MCF 10A (cell line): ENCODE results near the gene HTRA3. TPM values are rescaled to one million over a fixed set of nuclear protein-coding genes. Genes with fewer than 3 reads are reported as not detected.

Source experiments
- BruUV-seq: library from RNA; stranded (reverse); fragments of 400-500 nt; replicated peaks from 2 replicates; lab custom pipeline; 2021; lab: Mats Ljungman, UMichigan
- CTCF ChIA-PET: fragments of 300-600 bp; sonication (Branson Sonifier 250); formaldehyde crosslinking; extraction: SDS; loops from one replicate; lab custom pipeline; 2021; ENCODE audit warnings: antibody characterized with exemption, inconsistent platforms; lab: Yijun Ruan, JAX
- POLR2A ChIA-PET: fragments of 300-600, 350-650 bp; sonication (Branson Sonifier 250); formaldehyde crosslinking; extraction: SDS; loops from one replicate; lab custom pipeline; 2020; ENCODE audit warnings: antibody characterized with exemption, inconsistent platforms; lab: Yijun Ruan, JAX
- DNase-seq: peaks from one replicate; pipeline ENCODE4 v3.0.0-alpha.2; 2018; ENCODE audit not compliant: unreplicated experiment
- H3K27ac Mint-ChIP-seq: one replicate; pipeline ENCODE4 v1.8.0; 2022; ENCODE audit warnings: mild to moderate bottlenecking, low read depth, mixed read lengths; ENCODE audit not compliant: unreplicated experiment
- H3K27me3 Mint-ChIP-seq: one replicate; pipeline ENCODE4 v1.8.0; 2022; ENCODE audit warnings: mixed read lengths; ENCODE audit not compliant: insufficient read depth, unreplicated experiment
- H3K36me3 Mint-ChIP-seq: one replicate; pipeline ENCODE4 v1.8.0; 2022; ENCODE audit warnings: mild to moderate bottlenecking, moderate library complexity, mixed read lengths; ENCODE audit not compliant: insufficient read depth, unreplicated experiment
- H3K4me1 Mint-ChIP-seq: one replicate; pipeline ENCODE4 v1.8.0; 2022; ENCODE audit warnings: mixed read lengths; ENCODE audit not compliant: insufficient read depth, unreplicated experiment
- H3K4me3 Mint-ChIP-seq: one replicate; pipeline ENCODE4 v1.8.0; 2022; ENCODE audit warnings: mild to moderate bottlenecking, moderate library complexity, mixed read lengths; ENCODE audit not compliant: unreplicated experiment
- H3K9me3 Mint-ChIP-seq: one replicate; pipeline ENCODE4 v1.8.0; 2022; ENCODE audit warnings: mixed read lengths; ENCODE audit not compliant: unreplicated experiment
- intact Hi-C: fragments of 100-400 bp; cut with micrococcal nuclease; formaldehyde crosslinking; loops from 2 replicates; pipeline ENCODE4 v1.14.1; 2022
- total RNA-seq: library from RNA; stranded (reverse); gene quantifications from 2 replicates; pipeline ENCODE4 v1.2.3, GENCODE V29; 2022
- TF ChIP-seq, protein P1 (sequence below): fragments of 200-600 bp; IDR thresholded peaks from one replicate; pipeline ENCODE4 v1.8.0; 2022; ENCODE audit warnings: antibody characterized with exemption, mild to moderate bottlenecking; ENCODE audit not compliant: unreplicated experiment

Gene HTRA3
- total RNA-seq, 1 experiment from 2014 or later = not detected

- Mint-ChIP-seq H3K27ac (no peak overlapping the region), H3K9me3 (no peaks in the 10 kb centered on the region), H3K4me1 (no peaks in the 10 kb centered on the region), H3K4me3 (no peak overlapping the region), H3K36me3 (peaks cover 9% of the 10 kb centered on the region), H3K27me3 (no peaks in the 10 kb centered on the region)
- intact Hi-C loops = no loop called here
- no TSS peak for BruUV-seq
- ChIA-PET CTCF (interaction anchor here (0.8 to 1.3 kb wide), 3 partner anchors 18 to 167 kb away, joined by 3 read pairs; no protein-coding TSS in a partner anchor), POLR2A (no interaction called here)
- DNase-seq = no peak
- TF ChIP-seq, protein P1, sequence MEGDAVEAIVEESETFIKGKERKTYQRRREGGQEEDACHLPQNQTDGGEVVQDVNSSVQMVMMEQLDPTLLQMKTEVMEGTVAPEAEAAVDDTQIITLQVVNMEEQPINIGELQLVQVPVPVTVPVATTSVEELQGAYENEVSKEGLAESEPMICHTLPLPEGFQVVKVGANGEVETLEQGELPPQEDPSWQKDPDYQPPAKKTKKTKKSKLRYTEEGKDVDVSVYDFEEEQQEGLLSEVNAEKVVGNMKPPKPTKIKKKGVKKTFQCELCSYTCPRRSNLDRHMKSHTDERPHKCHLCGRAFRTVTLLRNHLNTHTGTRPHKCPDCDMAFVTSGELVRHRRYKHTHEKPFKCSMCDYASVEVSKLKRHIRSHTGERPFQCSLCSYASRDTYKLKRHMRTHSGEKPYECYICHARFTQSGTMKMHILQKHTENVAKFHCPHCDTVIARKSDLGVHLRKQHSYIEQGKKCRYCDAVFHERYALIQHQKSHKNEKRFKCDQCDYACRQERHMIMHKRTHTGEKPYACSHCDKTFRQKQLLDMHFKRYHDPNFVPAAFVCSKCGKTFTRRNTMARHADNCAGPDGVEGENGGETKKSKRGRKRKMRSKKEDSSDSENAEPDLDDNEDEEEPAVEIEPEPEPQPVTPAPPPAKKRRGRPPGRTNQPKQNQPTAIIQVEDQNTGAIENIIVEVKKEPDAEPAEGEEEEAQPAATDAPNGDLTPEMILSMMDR = no peak
Observed at GRCh38 chr4:8235686-8236085, 33.9 kb upstream of the HTRA3 start.

DNA sequence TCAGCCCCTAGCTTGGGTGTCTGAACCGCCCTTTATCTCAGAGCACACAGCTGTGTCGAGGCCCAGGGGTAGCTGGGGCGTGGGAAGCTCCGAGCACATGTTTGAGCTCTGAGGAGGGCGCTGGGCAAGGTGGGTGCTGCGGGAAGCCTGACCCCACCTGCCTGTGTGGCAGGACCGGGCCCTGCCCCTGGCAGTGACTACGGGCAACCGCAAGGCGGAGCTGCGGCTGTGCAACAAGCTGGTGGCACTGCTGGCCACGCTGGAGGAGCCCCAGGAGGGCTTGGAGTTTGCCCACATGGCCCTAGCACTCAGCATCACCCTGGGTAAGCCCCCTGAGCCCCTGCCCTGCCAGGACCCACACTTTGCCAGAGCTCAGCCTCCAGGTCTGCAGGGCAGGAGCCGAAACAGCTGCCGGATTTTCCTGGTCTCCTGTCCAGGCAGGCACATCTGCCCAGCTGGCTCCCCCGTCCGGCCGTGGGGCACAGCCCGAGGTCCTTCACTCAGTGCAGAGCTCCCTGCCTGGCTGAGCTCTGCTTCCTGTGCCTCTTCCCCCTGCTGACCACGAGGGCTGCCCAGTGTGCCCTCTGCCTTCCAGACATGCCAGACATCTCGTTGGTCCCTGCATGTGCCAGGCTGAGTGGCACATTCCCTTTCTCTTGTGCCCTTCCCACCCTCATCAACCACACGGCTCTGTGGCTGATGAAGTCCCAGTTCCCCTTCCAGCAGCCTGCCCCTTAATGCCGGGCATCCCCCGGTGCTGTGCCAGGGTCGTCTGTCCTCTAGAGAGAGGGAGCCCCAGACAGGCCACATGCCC lies 33.2 kb upstream of the HTRA3 start:
- no peaks in the 10 kb centered on the region for H3K4me1 Mint-ChIP-seq
- POLR2A ChIA-PET = no interaction called here

GRCh38 chr4:8236920-8237195 lies 32.7 kb upstream of the HTRA3 start:
- no peak for DNase-seq
- BruUV-seq = no TSS peak
- Mint-ChIP-seq H3K27ac (no peak overlapping the region), H3K4me1 (no peaks in the 10 kb centered on the region), H3K4me3 (no peak overlapping the region), H3K9me3 (no peaks in the 10 kb centered on the region), H3K27me3 (no peaks in the 10 kb centered on the region), H3K36me3 (peaks cover 9% of the 10 kb centered on the region)
- ChIA-PET CTCF (interaction anchor here (1.3 kb wide), 1 partner anchor 166 kb away, joined by 7 read pairs; no protein-coding TSS in a partner anchor), POLR2A (no interaction called here)
- intact Hi-C loops = no loop called here
- TF ChIP-seq, protein P1 = no peak

More for the DNA sequence above, 33.2 kb upstream of the HTRA3 start:
- intact Hi-C loops = no loop called here
- no peak overlapping the region for H3K4me3 Mint-ChIP-seq
- H3K9me3 Mint-ChIP-seq = no peaks in the 10 kb centered on the region
- H3K27ac Mint-ChIP-seq = no peak overlapping the region
- H3K36me3 Mint-ChIP-seq = peaks cover 9% of the 10 kb centered on the region
- CTCF ChIA-PET = interaction anchor here (0.5 to 0.9 kb wide), 3 partner anchors 19 to 56 kb away, joined by 3 read pairs; no protein-coding TSS in a partner anchor
- TF ChIP-seq, protein P1 = no peak
- BruUV-seq = no TSS peak
- no peak for DNase-seq
- no peaks in the 10 kb centered on the region for H3K27me3 Mint-ChIP-seq

GRCh38 chr4:8237256-8237989 lies 32.1 kb upstream of the HTRA3 start:
- H3K9me3 Mint-ChIP-seq = no peaks in the 10 kb centered on the region
- H3K4me3 Mint-ChIP-seq = no peak overlapping the region
- intact Hi-C loops = no loop called here
- H3K4me1 Mint-ChIP-seq = no peaks in the 10 kb centered on the region
- DNase-seq = no peak
- peaks cover 9% of the 10 kb centered on the region for H3K36me3 Mint-ChIP-seq
- H3K27ac Mint-ChIP-seq = no peak overlapping the region
- TF ChIP-seq, protein P1 = no peak
- CTCF ChIA-PET = interaction anchor here (0.7 to 1.3 kb wide), 3 partner anchors 13 to 165 kb away, joined by 4 to 7 read pairs (median 4); no protein-coding TSS in a partner anchor
- no peaks in the 10 kb centered on the region for H3K27me3 Mint-ChIP-seq
- no TSS peak for BruUV-seq
- POLR2A ChIA-PET = no interaction called here
